GM23338 (cell line): Measurements from ENCODE around the gene IFNA5. TPM values are rescaled to one million over a fixed set of nuclear protein-coding genes. Genes with fewer than 3 reads are reported as not detected.

Source experiments
- CREB1 ChIP-seq: fragments of 250-450 bp; sonication (Bioruptor Pico); IDR thresholded peaks from 2 replicates; pipeline ENCODE4 v1.5.0; 2020; ENCODE audit warnings: low read depth, mild to moderate bottlenecking, moderate library complexity
- CTCF ChIP-seq, 2 experiments: fragments of 200-600 bp in 1 of 2; sonication (generic) in 1 of 2; conservative IDR thresholded peaks; 2 replicates each; pipeline versions ENCODE4 v1.5.1 to v1.6.1; 2016 to 2017; ENCODE audit warnings: antibody characterized with exemption in 2 of 2, low read depth in 2 of 2, mild to moderate bottlenecking in 2 of 2, moderate library complexity in 1 of 2
- polyA plus RNA-seq: library from polyadenylated mRNA; unstranded; fragments of >200 nt; fragmentation: Nextera tagmentation; extraction: Ambion mirVana; gene quantifications from 2 replicates; pipeline ENCODE4 v1.2.1, GENCODE V29; 2016
- total RNA-seq: library from RNA; depleted of rRNA; stranded (reverse); fragments of >200 nt; shearing (Covaris generic); gene quantifications from 2 replicates; pipeline ENCODE4 v1.2.3, GENCODE V29; 2014; rRNA removed

IFNA5 gene
- total and polyA plus RNA-seq, 2 experiments from 2014 or later, result not detected

- no peak for TF ChIP-seq CREB1 (CRISPR knock-in tag)
- TF ChIP-seq CTCF (conservative IDR thresholded peaks at IDR 0.05; ENCODE audit: low read depth in 2 of 2), result no peak
Observed at GRCh38 chr9:21255538-21256212, 49.4 kb downstream of the IFNA5 start (continued).

Other genes with a start within 250 kb of the IFNA5 start
- gene IFNB1, start 227.4 kb downstream of the IFNA5 start, total RNA-seq, result not detected in 2 replicates
- gene IFNB1, start 227.4 kb downstream of the IFNA5 start, polyA plus RNA-seq, result not detected in 2 replicates
- gene IFNW1, start 163.5 kb downstream of the IFNA5 start, total RNA-seq, result not detected in 2 replicates
- gene IFNW1, start 163.5 kb downstream of the IFNA5 start, polyA plus RNA-seq, result not detected in 2 replicates
- not detected in 2 replicates for gene IFNA21, start 138.7 kb downstream of the IFNA5 start, total RNA-seq
- gene IFNA21, start 138.7 kb downstream of the IFNA5 start, polyA plus RNA-seq, result not detected in 2 replicates
- gene IFNA4, start 117.7 kb downstream of the IFNA5 start, total RNA-seq, result not detected in 2 replicates
- gene IFNA4, start 117.7 kb downstream of the IFNA5 start, polyA plus RNA-seq, result not detected in 2 replicates
- not detected in 2 replicates for gene IFNA7, start 103.1 kb downstream of the IFNA5 start, total RNA-seq
- not detected in 2 replicates for gene IFNA7, start 103.1 kb downstream of the IFNA5 start, polyA plus RNA-seq
- not detected in 2 replicates for gene IFNA10, start 98.2 kb downstream of the IFNA5 start, total RNA-seq
- gene IFNA10, start 98.2 kb downstream of the IFNA5 start, polyA plus RNA-seq, result not detected in 2 replicates
- not detected in 2 replicates for gene IFNA16, start 88.0 kb downstream of the IFNA5 start, total RNA-seq
- gene IFNA16, start 88.0 kb downstream of the IFNA5 start, polyA plus RNA-seq, result not detected in 2 replicates
- gene IFNA17, start 77.1 kb downstream of the IFNA5 start, total RNA-seq, result not detected in 2 replicates
- gene IFNA17, start 77.1 kb downstream of the IFNA5 start, polyA plus RNA-seq, result not detected in 2 replicates
- gene IFNA14, start 65.3 kb downstream of the IFNA5 start, total RNA-seq, result not detected in 2 replicates
- not detected in 2 replicates for gene IFNA14, start 65.3 kb downstream of the IFNA5 start, polyA plus RNA-seq
- gene KLHL9, start 30.1 kb upstream of the IFNA5 start, total RNA-seq, result 22.1 and 24.0 TPM in 2 replicates
- gene KLHL9, start 30.1 kb upstream of the IFNA5 start, polyA plus RNA-seq, result 9.1 and 9.6 TPM in 2 replicates
- gene IFNA6, start 45.6 kb upstream of the IFNA5 start, total RNA-seq, result not detected in 2 replicates
- gene IFNA6, start 45.6 kb upstream of the IFNA5 start, polyA plus RNA-seq, result not detected in 2 replicates
- not detected in 2 replicates for gene IFNA13, start 62.7 kb upstream of the IFNA5 start, total RNA-seq
- gene IFNA13, start 62.7 kb upstream of the IFNA5 start, polyA plus RNA-seq, result not detected in 2 replicates
- gene IFNA2, start 80.1 kb upstream of the IFNA5 start, total RNA-seq, result not detected in 2 replicates
- gene IFNA2, start 80.1 kb upstream of the IFNA5 start, polyA plus RNA-seq, result not detected in 2 replicates
- not detected in 2 replicates for gene IFNA8, start 103.8 kb upstream of the IFNA5 start, total RNA-seq
- not detected in 2 replicates for gene IFNA8, start 103.8 kb upstream of the IFNA5 start, polyA plus RNA-seq
- gene IFNA1, start 135.1 kb upstream of the IFNA5 start, total RNA-seq, result not detected in 2 replicates
- gene IFNA1, start 135.1 kb upstream of the IFNA5 start, polyA plus RNA-seq, result not detected in 2 replicates
- gene IFNE, start 177.0 kb upstream of the IFNA5 start, total RNA-seq, result 0.21 and 0.35 TPM in 2 replicates
- not detected in 2 replicates for gene IFNE, start 177.0 kb upstream of the IFNA5 start, polyA plus RNA-seq